ENCODE results near the gene STRA6.

DNA sequence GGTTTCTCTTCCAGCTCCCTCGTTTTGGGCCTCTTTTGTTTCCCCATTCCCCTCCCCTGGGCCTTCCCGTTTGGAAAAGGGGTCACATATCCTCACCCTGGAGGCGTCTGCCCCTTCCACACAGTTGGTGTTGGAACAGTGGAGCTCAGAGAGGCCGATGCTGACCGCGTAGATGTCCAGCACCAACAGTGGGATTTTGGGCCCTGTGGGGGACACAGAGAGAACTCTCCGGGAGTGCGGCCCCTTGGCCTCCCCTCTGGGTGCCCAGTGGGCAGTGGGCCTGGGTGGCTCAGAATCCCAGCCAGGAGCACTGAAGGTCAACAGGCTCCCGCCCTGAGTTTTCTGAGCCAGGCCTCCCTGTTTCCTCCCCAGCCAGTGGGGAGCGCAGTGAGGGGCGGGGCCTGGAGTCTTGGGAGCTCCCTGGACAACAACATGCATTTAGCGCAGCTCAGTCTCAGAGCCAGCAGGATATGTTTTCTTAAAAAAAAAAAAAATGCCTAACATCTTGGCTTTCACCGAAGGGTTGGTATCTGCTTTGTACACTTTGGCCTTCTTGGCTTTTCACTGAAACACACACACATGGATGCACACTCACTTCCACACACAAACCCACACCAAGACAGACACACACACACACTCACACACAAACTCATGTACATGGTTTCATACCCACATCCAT, 29.7 kb downstream of the STRA6 start:
- no peak for TF ChIP-seq SUZ12 (IDR thresholded peaks at IDR 0.05; ENCODE audit: extremely low read depth, insufficient read depth, insufficient read length)
- no peak for TF ChIP-seq ZNF274 (IDR thresholded peaks at IDR 0.05; ENCODE audit: low read depth, low read length)

Measured in NT2/D1 (cell line).